Lower leg skin (tissue), 3 donors: ENCODE data around the gene AK8.

Experiments
- POLR2A ChIP-seq, 2 donors: fragments of 450-650 bp; IDR thresholded peaks; one replicate each; pipeline ENCODE4 v1.6.1; 2016 to 2017; ENCODE audit warnings: antibody characterized with exemption in 2 of 2, mild to moderate bottlenecking in 1 of 2, moderate library complexity in 1 of 2
- TF ChIP-seq, protein P1 (sequence below), 3 donors: fragments of 450-650 bp; IDR thresholded peaks; one replicate each; pipeline ENCODE4 v1.5.1; 2016; ENCODE audit warnings: antibody characterized with exemption in 3 of 3, mild to moderate bottlenecking in 3 of 3, moderate library complexity in 2 of 3

DNA sequence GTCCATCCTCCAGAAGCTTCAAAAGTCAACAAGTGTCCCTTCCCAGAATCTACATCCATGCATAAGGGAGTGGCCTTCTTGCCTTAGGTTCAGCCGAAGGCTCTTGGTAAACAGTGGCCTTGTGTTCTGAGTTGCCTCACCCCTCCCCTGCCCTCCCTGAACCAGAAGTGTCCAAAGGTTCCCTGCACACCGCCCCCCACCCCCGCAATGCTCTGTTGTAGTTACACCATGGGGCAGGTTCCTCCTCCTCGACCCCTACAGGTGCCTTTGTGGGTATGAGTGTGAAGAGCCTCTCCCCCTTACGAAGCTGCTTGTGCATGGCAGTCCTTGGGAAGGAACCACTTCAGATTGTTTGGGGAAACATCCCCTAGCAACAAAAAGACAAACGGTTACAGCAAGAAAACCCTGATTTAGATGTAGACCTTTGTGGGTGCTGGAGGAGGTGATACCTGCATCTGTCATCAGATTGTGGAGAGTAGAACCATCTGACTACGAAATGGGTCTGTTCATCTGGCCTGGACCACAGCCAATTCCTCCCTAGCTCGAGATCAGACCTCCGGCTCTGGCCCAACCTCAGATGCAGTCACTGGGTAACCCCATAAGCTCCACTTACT lies 7.7 kb upstream of the AK8 start:
- TF ChIP-seq POLR2A (IDR thresholded peaks at IDR 0.05): no peak
- TF ChIP-seq, protein P1, sequence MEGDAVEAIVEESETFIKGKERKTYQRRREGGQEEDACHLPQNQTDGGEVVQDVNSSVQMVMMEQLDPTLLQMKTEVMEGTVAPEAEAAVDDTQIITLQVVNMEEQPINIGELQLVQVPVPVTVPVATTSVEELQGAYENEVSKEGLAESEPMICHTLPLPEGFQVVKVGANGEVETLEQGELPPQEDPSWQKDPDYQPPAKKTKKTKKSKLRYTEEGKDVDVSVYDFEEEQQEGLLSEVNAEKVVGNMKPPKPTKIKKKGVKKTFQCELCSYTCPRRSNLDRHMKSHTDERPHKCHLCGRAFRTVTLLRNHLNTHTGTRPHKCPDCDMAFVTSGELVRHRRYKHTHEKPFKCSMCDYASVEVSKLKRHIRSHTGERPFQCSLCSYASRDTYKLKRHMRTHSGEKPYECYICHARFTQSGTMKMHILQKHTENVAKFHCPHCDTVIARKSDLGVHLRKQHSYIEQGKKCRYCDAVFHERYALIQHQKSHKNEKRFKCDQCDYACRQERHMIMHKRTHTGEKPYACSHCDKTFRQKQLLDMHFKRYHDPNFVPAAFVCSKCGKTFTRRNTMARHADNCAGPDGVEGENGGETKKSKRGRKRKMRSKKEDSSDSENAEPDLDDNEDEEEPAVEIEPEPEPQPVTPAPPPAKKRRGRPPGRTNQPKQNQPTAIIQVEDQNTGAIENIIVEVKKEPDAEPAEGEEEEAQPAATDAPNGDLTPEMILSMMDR (IDR thresholded peaks at IDR 0.05): no peak
